ENCODE data around the gene COG5.
A peak's percentile ranks its signal among the peaks of the same experiment; 100 is the strongest.

COG5 gene

GRCh38 chr7:107179326-107180164 lies 384.2 kb downstream of the COG5 start:
- no peak for DNase-seq (ENCODE audit: low read depth)
- no peak overlapping the region for H3K4me3 ChIP-seq (ENCODE audit: low read depth, low read length)

- DNase-seq (ENCODE audit: low read depth): no peak
- no peak overlapping the region for H3K4me3 ChIP-seq (ENCODE audit: low read depth, low read length)
Observed at GRCh38 chr7:107173691-107174406, 389.9 kb downstream of the COG5 start.

GRCh38 chr7:107173191-107173590 lies 390.5 kb downstream of the COG5 start:
- H3K4me3 ChIP-seq (ENCODE audit: low read depth, low read length): no peak overlapping the region
- DNase-seq (ENCODE audit: low read depth): no peak

- DNase-seq (ENCODE audit: low read depth): no peak
- no peak overlapping the region for H3K4me3 ChIP-seq (ENCODE audit: low read depth, low read length)
Observed at GRCh38 chr7:107172276-107173032, 391.3 kb downstream of the COG5 start.

- H3K4me3 ChIP-seq (ENCODE audit: low read depth, low read length): no peak overlapping the region
- DNase-seq (ENCODE audit: low read depth): no peak
Observed at GRCh38 chr7:107171496-107171895, 392.2 kb downstream of the COG5 start.

GRCh38 chr7:107170051-107170915 lies 393.4 kb downstream of the COG5 start:
- H3K4me3 ChIP-seq (ENCODE audit: low read depth, low read length): peak overlapping the region; percentile 88
- no peak for DNase-seq (ENCODE audit: low read depth)

- peak overlapping the region; percentile 88 for H3K4me3 ChIP-seq (ENCODE audit: low read depth, low read length)
- peak; percentile 96 for DNase-seq (ENCODE audit: low read depth)
Observed at GRCh38 chr7:107169120-107170050, 394.3 kb downstream of the COG5 start.

GRCh38 chr7:107168233-107169119 lies 395.2 kb downstream of the COG5 start, which contains the start of gene HBP1:
Gene HBP1 (plus strand): TSS chr7:107169003. CDS start chr7:107179894, 10,891 bp downstream.
- DNase-seq (ENCODE audit: low read depth): peak; percentile 100
- H3K4me3 ChIP-seq (ENCODE audit: low read depth, low read length): peak within 1 kb of the TSS; percentile 88

- DNase-seq (ENCODE audit: low read depth): peak; percentile 66
- H3K4me3 ChIP-seq (ENCODE audit: low read depth, low read length): peak overlapping the region; percentile 58
Observed at GRCh38 chr7:107167483-107168232, 396.1 kb downstream of the COG5 start.

- peak overlapping the region; percentile 58 for H3K4me3 ChIP-seq (ENCODE audit: low read depth, low read length)
- DNase-seq (ENCODE audit: low read depth): no peak
Observed at GRCh38 chr7:107166736-107167426, 396.8 kb downstream of the COG5 start.

GRCh38 chr7:107165341-107165740 lies 398.4 kb downstream of the COG5 start:
- DNase-seq (ENCODE audit: low read depth): no peak

GRCh38 chr7:107164092-107164491 lies 399.6 kb downstream of the COG5 start:
- no peak for DNase-seq (ENCODE audit: low read depth)
- no peak overlapping the region for H3K4me3 ChIP-seq (ENCODE audit: low read depth, low read length)

More at GRCh38 chr7:107165341-107165740, 398.4 kb downstream of the COG5 start:
- H3K4me3 ChIP-seq (ENCODE audit: low read depth, low read length): no peak overlapping the region

GRCh38 chr7:107162475-107162874 lies 401.2 kb downstream of the COG5 start:
- DNase-seq (ENCODE audit: low read depth): no peak
- H3K4me3 ChIP-seq (ENCODE audit: low read depth, low read length): no peak overlapping the region

- no peak for DNase-seq (ENCODE audit: low read depth)
Observed at GRCh38 chr7:107161415-107161814, 402.3 kb downstream of the COG5 start.

GRCh38 chr7:107160389-107160788 lies 403.3 kb downstream of the COG5 start:
- no peak overlapping the region for H3K4me3 ChIP-seq (ENCODE audit: low read depth, low read length)
- no peak for DNase-seq (ENCODE audit: low read depth)

More at GRCh38 chr7:107161415-107161814, 402.3 kb downstream of the COG5 start:
- no peak overlapping the region for H3K4me3 ChIP-seq (ENCODE audit: low read depth, low read length)

GRCh38 chr7:107158028-107158427 lies 405.7 kb downstream of the COG5 start:
- DNase-seq (ENCODE audit: low read depth): no peak
- no peak overlapping the region for H3K4me3 ChIP-seq (ENCODE audit: low read depth, low read length)

Data from skeletal muscle cell (primary cell).